GM21786 (cell line): ENCODE results near the gene LSM12.
"Not testable (repeated sequence)": the region's sequence is repeated elsewhere in the genome, so short reads cannot be mapped to it uniquely, and the experiment has no call there.

Experiments used
- ATAC-seq: cut with Tn5 transposase; IDR thresholded peaks from one replicate; pipeline ENCODE4 v1.9.1; 2021; ENCODE audit not compliant: unreplicated experiment

Gene LSM12

GRCh38 chr17:44066204-44066930, at the start of gene LSM12:
LSM12 (minus strand) TSS chr17:44066671; CDS start chr17:44066587, 84 bp downstream.
- peak; percentile 32 for ATAC-seq

- no peak for ATAC-seq
These were observed 49.3 kb upstream of the LSM12 start for GRCh38 chr17:44115585-44116415.

- no peak for ATAC-seq
These were observed 47.7 kb upstream of the LSM12 start for GRCh38 chr17:44113868-44114840.

- no peak for ATAC-seq
These were observed 46.9 kb upstream of the LSM12 start for GRCh38 chr17:44113382-44113781.

- ATAC-seq, result no peak
These were observed 46.1 kb upstream of the LSM12 start for GRCh38 chr17:44112284-44113280.

GRCh38 chr17:44111777-44112176, 45.3 kb upstream of the LSM12 start:
- no peak for ATAC-seq

GRCh38 chr17:44110823-44111633, 44.6 kb upstream of the LSM12 start:
- ATAC-seq, result peak; percentile 76

GRCh38 chr17:44110011-44110686, 43.7 kb upstream of the LSM12 start:
- ATAC-seq, result no peak

- no peak for ATAC-seq
These were observed 42.8 kb upstream of the LSM12 start for GRCh38 chr17:44109312-44109630.

- no peak for ATAC-seq
These were observed 42.2 kb upstream of the LSM12 start for GRCh38 chr17:44108440-44109311.

GRCh38 chr17:44106801-44107200, 40.3 kb upstream of the LSM12 start:
- no peak for ATAC-seq

- ATAC-seq, result no peak
These were observed 39.5 kb upstream of the LSM12 start for GRCh38 chr17:44105941-44106340.

GRCh38 chr17:44105483-44105882, 39.0 kb upstream of the LSM12 start:
- no peak for ATAC-seq

- ATAC-seq, result no peak
These were observed 36.6 kb upstream of the LSM12 start for GRCh38 chr17:44102849-44103622.

GRCh38 chr17:44101858-44102257, 35.4 kb upstream of the LSM12 start:
- ATAC-seq, result not testable (repeated sequence)

- no peak for ATAC-seq
These were observed 30.9 kb upstream of the LSM12 start for GRCh38 chr17:44097110-44097958.
